K562 (cell line): ENCODE results near the gene ALK. TPM values are rescaled to one million over a fixed set of nuclear protein-coding genes. Genes with fewer than 3 reads are reported as not detected.

Experiments
- ATAC-seq: fragments of 200-7000 bp; cut with Tn5 transposase; 3 replicates; pipeline ENCODE4 v1.9.1; 2020; ENCODE audit warnings: moderate library complexity
- BruUV-seq: library from RNA; stranded (reverse); fragments of 400-500 nt; replicated peaks from 2 replicates; lab custom pipeline; 2021; lab: Mats Ljungman, UMichigan
- CTCF ChIA-PET: fragments of 300-600 bp; formaldehyde crosslinking; extraction: SDS; loops from one replicate; lab custom pipeline; 2021; ENCODE audit warnings: low intra/inter-chr PET ratio; lab: Yijun Ruan, JAX
- POLR2A ChIA-PET: fragments of 300-600, 350-650 bp; sonication (Branson Sonifier 250); formaldehyde crosslinking; extraction: SDS; loops from one replicate; lab custom pipeline; 2021; ENCODE audit warnings: antibody characterized with exemption, inconsistent platforms; lab: Yijun Ruan, JAX
- DNase-seq, 4 experiments: peaks; one replicate each; pipeline versions ENCODE4 v3.0.0 to v3.0.0-alpha.2; 2011 to 2018; ENCODE audit warnings: low spot score in 3 of 4, mixed read lengths in 3 of 4; ENCODE audit errors: extremely low read depth in 1 of 4
- FAIRE-seq: peaks from 2 replicates; lab custom pipeline; 2011; peaks lifted over from hg19 to GRCh38; lab: Jason Lieb, UNC
- H2AFZ ChIP-seq: 2 replicates; pipeline ENCODE4 v1.6.0; 2011; ENCODE audit warnings: low read depth, low read length, control low read depth, inconsistent platforms
- H3K27ac ChIP-seq: fragments of 200-600 bp; 3 replicates; pipeline ENCODE4 v1.8.0; 2011; ENCODE audit warnings: low read depth, mild to moderate bottlenecking, control low read depth, inconsistent platforms, low read length, moderate library complexity, mixed read lengths; ENCODE audit errors: extremely low read depth
- H3K27me3 ChIP-seq, 2 experiments: fragments of 300-600 bp in 1 of 2; 2 replicates in 1 of 2; 3 replicates in 1 of 2; pipeline versions ENCODE4 v1.6.0 to v1.8.0; 2011; ENCODE audit warnings: inconsistent platforms in 2 of 2, low read length in 2 of 2, mild to moderate bottlenecking in 1 of 2, mixed read lengths in 1 of 2, moderate library complexity in 1 of 2; ENCODE audit not compliant: control insufficient read depth in 2 of 2, insufficient read depth in 2 of 2
- H3K36me3 ChIP-seq: fragments of 300-600 bp; 3 replicates; pipeline ENCODE4 v1.8.0; 2011; ENCODE audit warnings: mild to moderate bottlenecking, low read length, inconsistent platforms; ENCODE audit not compliant: control insufficient read depth, insufficient read depth
- H3K4me1 ChIP-seq, 2 experiments: fragments of 200-600 bp in 1 of 2; replicated peaks in 1 of 2; 2 replicates in 1 of 2; 3 replicates in 1 of 2; pipeline versions ENCODE4 v1.5.1 to v1.8.0; 2011; ENCODE audit warnings: inconsistent platforms in 2 of 2, low read length in 2 of 2, mild to moderate bottlenecking in 1 of 2, mixed read lengths in 1 of 2, moderate library complexity in 1 of 2; ENCODE audit not compliant: control insufficient read depth in 2 of 2, insufficient read depth in 2 of 2
- H3K4me2 ChIP-seq: 2 replicates; pipeline ENCODE4 v1.6.1; 2011; ENCODE audit warnings: low read length, control low read depth, inconsistent platforms, mixed read lengths; ENCODE audit not compliant: insufficient read depth
- H3K4me3 ChIP-seq: fragments of 200-600 bp; sonication (generic), shearing (Covaris generic); 2 replicates; pipeline ENCODE4 v1.5.1; 2016; ENCODE audit warnings: control low read depth, inconsistent platforms
- H3K79me2 ChIP-seq: fragments of 200-600 bp; 3 replicates; pipeline ENCODE4 v1.8.0; 2011; ENCODE audit warnings: low read length, inconsistent platforms; ENCODE audit not compliant: control insufficient read depth, insufficient read depth
- H3K9ac ChIP-seq, 2 experiments: 2 replicates each; pipeline versions ENCODE4 v1.6.0 to v1.6.1; 2011; ENCODE audit warnings: low read depth in 2 of 2, low read length in 2 of 2, control low read depth in 1 of 2, inconsistent platforms in 1 of 2, mild to moderate bottlenecking in 1 of 2, mixed read lengths in 1 of 2; ENCODE audit not compliant: insufficient read depth in 1 of 2
- H3K9me1 ChIP-seq: one replicate; pipeline ENCODE4 v1.6.0; 2011; ENCODE audit warnings: inconsistent platforms, mild to moderate bottlenecking, low read length, moderate library complexity; ENCODE audit not compliant: control insufficient read depth, insufficient read depth
- H3K9me3 ChIP-seq: replicated peaks from 2 replicates; pipeline ENCODE4 v1.5.1; 2011; ENCODE audit warnings: low read depth, low read length, inconsistent platforms; ENCODE audit not compliant: control insufficient read depth, insufficient read depth
- H4K20me1 ChIP-seq: replicated peaks from 2 replicates; pipeline ENCODE4 v1.6.1; 2011; ENCODE audit warnings: low read length, inconsistent platforms, mixed read lengths; ENCODE audit not compliant: control insufficient read depth, insufficient read depth
- E2F1 ChIP-seq: sonication (generic); formaldehyde crosslinking; IDR thresholded peaks from 2 replicates; pipeline ENCODE4 v1.8.1; 2023; ENCODE audit warnings: mild to moderate bottlenecking, missing genetic modification reagents, moderate library complexity
- FOXA1 ChIP-seq: fragments of 450-650 bp; IDR thresholded peaks from 2 replicates; pipeline ENCODE4 v1.6.1; 2016; ENCODE audit warnings: mild to moderate bottlenecking, borderline replicate concordance
- RFX5 ChIP-seq: IDR thresholded peaks from 2 replicates; pipeline ENCODE4 v1.6.1; 2011; ENCODE audit warnings: low read depth, mild to moderate bottlenecking, improper control_type of control experiment, low read length
- SIX5 ChIP-seq, 2 experiments: IDR thresholded peaks; 2 replicates each; pipeline ENCODE4 v1.6.1; 2011; ENCODE audit warnings: low read length in 2 of 2, borderline replicate concordance in 1 of 2, low read depth in 1 of 2, mild to moderate bottlenecking in 1 of 2, moderate library complexity in 1 of 2; ENCODE audit not compliant: insufficient read depth in 1 of 2
- ZNF146 ChIP-seq: IDR thresholded peaks from one replicate; pipeline ENCODE4 v1.6.1; 2018; ENCODE audit warnings: missing compliant biosample characterization; ENCODE audit not compliant: unreplicated experiment
- ZNF239 ChIP-seq: fragments of 250-450 bp; sonication (Bioruptor Pico); IDR thresholded peaks from 2 replicates; pipeline ENCODE4 v1.4.0; 2020; ENCODE audit warnings: mild to moderate bottlenecking
- ZNF436 ChIP-seq: fragments of 250-450, 450-650 bp; sonication (Bioruptor Pico); formaldehyde crosslinking; IDR thresholded peaks from 2 replicates; pipeline ENCODE4 v1.7.0; 2020; ENCODE audit warnings: mild to moderate bottlenecking
- ZNF583 ChIP-seq: fragments of 250-450 bp; sonication (Bioruptor Pico); IDR thresholded peaks from 2 replicates; pipeline ENCODE4 v1.4.0; 2020
- ZNF75A ChIP-seq: fragments of 450-650 bp; formaldehyde crosslinking; IDR thresholded peaks from 2 replicates; pipeline ENCODE4 v1.4.0; 2020; ENCODE audit warnings: mild to moderate bottlenecking
- ZNF780A ChIP-seq: fragments of 250-450 bp; sonication (Bioruptor Pico); IDR thresholded peaks from 2 replicates; pipeline ENCODE4 v1.5.0; 2021; ENCODE audit warnings: mild to moderate bottlenecking
- WGBS: fragments of 100-300 bp; shearing (Covaris generic); methylation state at CpG from one replicate; pipeline ENCODE4 v1.1.6; 2016; ENCODE audit warnings: low coverage, mixed read lengths; ENCODE audit not compliant: insufficient coverage; ENCODE audit errors: missing lambda C conversion rate; 5-methylcytosine and 5-hydroxymethylcytosine counted together
- in situ Hi-C: fragments of 300-500 bp; cut with MboI; formaldehyde crosslinking; loops from 4 replicates; pipeline ENCODE4 v1.15.0; 2018; ENCODE audit warnings: inconsistent platforms, mixed read lengths
- intact Hi-C: fragments of 100-400 bp; cut with micrococcal nuclease; formaldehyde crosslinking; loops from 2 replicates; pipeline ENCODE4 v1.14.2; 2022
- polyA plus RNA-seq, 8 experiments: library from polyadenylated mRNA; depleted of rRNA in 4 of 8; stranded (reverse) in 5 of 8; unstranded in 3 of 8; fragments of >200 nt; fragmentation: Nextera tagmentation in 2 of 8; fragmentation: Illumina TruSeq in 1 of 8; extraction: Ambion mirVana in 2 of 8; extraction: Trizol in 1 of 8; gene quantifications; 2 replicates each; pipeline versions ENCODE4 v1.2.1 to v1.2.3, GENCODE V29; 2011 to 2014; ENCODE audit warnings: inconsistent platforms in 1 of 8, missing spikeins in 1 of 8
- total RNA-seq, 7 experiments: library from RNA; depleted of rRNA in 6 of 7; stranded (reverse); fragments of >200 nt in 6 of 7; fragmentation: Illumina TruSeq in 2 of 7; extraction: Trizol in 2 of 7; gene quantifications; 2 replicates each; pipeline versions ENCODE4 v1.2.1 to v1.2.3, GENCODE V29; 2011 to 2021; ENCODE audit warnings: low replicate concordance in 1 of 7

Gene ALK
- total and polyA plus RNA-seq, 9 of the 15 experiments (the other 6 are each of a cell fraction or from before 2014, with no cell fraction given): not detected

- TF ChIP-seq E2F1: no peak
- TF ChIP-seq ZNF75A: no peak
- no peak for TF ChIP-seq ZNF239
- no peak for TF ChIP-seq ZNF583 (CRISPR knock-in tag)
Measured at GRCh38 chr2:29703336-29703735, 218.1 kb downstream of the ALK start (continued).

GRCh38 chr2:29702276-29702675 is 219.1 kb downstream of the ALK start:
- POLR2A ChIA-PET: no interaction called here
- ATAC-seq (no peak), FAIRE-seq (no peak), DNase-seq (no peak)
- intact Hi-C loops: no loop called here
- Histone ChIP-seq H3K9me1 (no peaks in the 10 kb centered on the region), H3K27me3 (no peaks in the 10 kb centered on the region), H3K36me3 (no peaks in the 10 kb centered on the region), H3K9ac (no peak overlapping the region), H3K4me3 (no peak overlapping the region), H3K9me3 (no peaks in the 10 kb centered on the region)
- CTCF ChIA-PET: no interaction called here
- 0% methylated on average over 2 of the region's 2 CpGs for WGBS
- no peak for TF ChIP-seq SIX5 (IDR thresholded peaks at IDR 0.05; ENCODE audit: borderline replicate concordance in 1 of 2, insufficient read depth in 1 of 2, low read depth in 1 of 2, low read length in 2 of 2)
- TF ChIP-seq ZNF780A (CRISPR knock-in tag): no peak
- TF ChIP-seq RFX5: no peak
- no peak for TF ChIP-seq ZNF146 (CRISPR knock-in tag)
- no peak for TF ChIP-seq FOXA1
- no peak for TF ChIP-seq ZNF436 (CRISPR knock-in tag)
- TF ChIP-seq, all 486 proteins: peak for 0
- Histone ChIP-seq H3K4me2 (no peak overlapping the region), H4K20me1 (no peaks in the 10 kb centered on the region; the same call in 1 of the 2 replicates), H3K27ac (no peak overlapping the region), H2AFZ (no peak overlapping the region), H3K79me2 (no peaks in the 10 kb centered on the region), H3K4me1 (no peaks in the 10 kb centered on the region)
- BruUV-seq: no TSS peak
- in situ Hi-C loops: no loop called here
